ENCODE results near the gene ADCY4. TPM values are rescaled to one million over a fixed set of nuclear protein-coding genes. Genes with fewer than 3 reads are reported as not detected.

ADCY4 gene
- total and polyA plus RNA-seq, 2 donors (not counting 3 experiments of a cell fraction or from before 2014, with no cell fraction given), result 81.6 to 84.0 TPM

DNA sequence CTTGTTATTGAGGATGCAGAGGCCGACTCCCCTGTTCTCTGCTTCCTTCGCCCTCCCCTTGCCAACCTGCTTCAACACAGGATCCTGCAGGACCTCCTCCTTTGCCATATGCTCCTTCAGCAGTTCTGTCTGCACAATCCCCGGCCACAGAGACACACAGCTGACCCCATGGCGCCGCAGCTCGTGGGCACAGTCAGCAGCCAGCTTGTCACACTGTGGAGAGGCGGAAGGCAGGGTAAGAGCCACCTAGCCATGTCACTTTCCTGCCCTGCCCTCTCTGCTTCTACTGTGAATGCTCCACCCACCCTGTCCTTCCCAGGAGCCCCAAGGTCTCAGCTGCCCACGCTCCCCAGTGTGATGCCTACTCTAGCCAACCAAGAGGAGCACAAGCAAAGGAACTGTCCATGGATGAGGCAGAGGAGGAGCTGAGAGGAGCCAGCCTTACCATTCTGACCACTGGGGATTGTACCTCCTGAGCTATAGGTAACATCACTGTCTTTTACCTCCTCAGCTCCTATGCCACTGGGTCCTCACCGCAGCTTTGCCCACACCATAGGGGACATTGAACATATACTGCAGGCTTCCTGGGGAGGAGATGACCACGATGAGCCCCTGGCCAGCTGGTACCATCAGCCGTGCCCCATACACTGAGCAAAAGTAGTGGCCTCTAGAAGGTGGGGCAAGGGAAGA lies 42.6 kb downstream of the ADCY4 start:
- BruUV-seq (replicated peaks), result no TSS peak
- dilution Hi-C loops (cut with MboI; ENCODE audit: extremely low pct_ligation_motif_present, low sequenced_read_pairs) (no loop called here), intact Hi-C loops (cut with micrococcal nuclease) (no loop called here)
- Histone ChIP-seq H4K20me1 (replicated peaks; ENCODE audit: control insufficient read depth, extremely low read depth, insufficient read depth, low read length) (no peaks in the 10 kb centered on the region), H3K4me3 (replicated peaks in 1 of 3; ENCODE audit: insufficient read depth in 1 of 3, low read depth in 1 of 3, low read length in 3 of 3) (no peak overlapping the region), H3K36me3 (ENCODE audit: control insufficient read depth in 2 of 2, extremely low read depth in 1 of 2, insufficient read depth in 2 of 2, low read length in 2 of 2) (peaks cover 5 to 19% of the 10 kb centered on the region in 2 experiments), H3K27me3 (ENCODE audit: control insufficient read depth in 2 of 2, insufficient read depth in 2 of 2, low read length in 2 of 2) (no peaks in the 10 kb centered on the region), H3K9ac (replicated peaks; ENCODE audit: extremely low read depth, insufficient read depth, low read length) (no peak overlapping the region), H3K4me1 (ENCODE audit: control insufficient read depth, extremely low read depth, insufficient read depth, low read length) (peaks cover 8% of the 10 kb centered on the region), H3K9me3 (replicated peaks; ENCODE audit: control insufficient read depth, insufficient read depth, low read length) (no peaks in the 10 kb centered on the region), H3K79me2 (ENCODE audit: control insufficient read depth, insufficient read depth, low read length) (no peaks in the 10 kb centered on the region), H2AFZ (ENCODE audit: low read depth, low read length) (no peak overlapping the region), H3K9me1 (replicated peaks; ENCODE audit: control insufficient read depth, extremely low read depth, insufficient read depth, low read length) (no peaks in the 10 kb centered on the region), H3K27ac (ENCODE audit: insufficient read depth, low read depth, low read length) (no peak overlapping the region), H3K4me2 (ENCODE audit: insufficient read depth, low read length) (no peak overlapping the region)
- POLR2A ChIA-PET, result no interaction called here
- FAIRE-seq (no peak), DNase-seq (ENCODE audit: low read depth, low spot score) (no peak)
- CTCF ChIA-PET, result interaction anchor here (0.6 to 1.9 kb wide), 6 partner anchors 10 to 111 kb away, joined by 3 to 13 read pairs (median 4); partner anchors contain the start of genes CIDEB, MDP1 and TINF2
- TF ChIP-seq JUN (IDR thresholded peaks at IDR 0.05; ENCODE audit: borderline replicate concordance, insufficient read depth, insufficient read length, low read depth), result no peak
- no peak for TF ChIP-seq FOS (IDR thresholded peaks at IDR 0.05; ENCODE audit: borderline replicate concordance, insufficient read depth, low read length)
- TF ChIP-seq, protein P1, sequence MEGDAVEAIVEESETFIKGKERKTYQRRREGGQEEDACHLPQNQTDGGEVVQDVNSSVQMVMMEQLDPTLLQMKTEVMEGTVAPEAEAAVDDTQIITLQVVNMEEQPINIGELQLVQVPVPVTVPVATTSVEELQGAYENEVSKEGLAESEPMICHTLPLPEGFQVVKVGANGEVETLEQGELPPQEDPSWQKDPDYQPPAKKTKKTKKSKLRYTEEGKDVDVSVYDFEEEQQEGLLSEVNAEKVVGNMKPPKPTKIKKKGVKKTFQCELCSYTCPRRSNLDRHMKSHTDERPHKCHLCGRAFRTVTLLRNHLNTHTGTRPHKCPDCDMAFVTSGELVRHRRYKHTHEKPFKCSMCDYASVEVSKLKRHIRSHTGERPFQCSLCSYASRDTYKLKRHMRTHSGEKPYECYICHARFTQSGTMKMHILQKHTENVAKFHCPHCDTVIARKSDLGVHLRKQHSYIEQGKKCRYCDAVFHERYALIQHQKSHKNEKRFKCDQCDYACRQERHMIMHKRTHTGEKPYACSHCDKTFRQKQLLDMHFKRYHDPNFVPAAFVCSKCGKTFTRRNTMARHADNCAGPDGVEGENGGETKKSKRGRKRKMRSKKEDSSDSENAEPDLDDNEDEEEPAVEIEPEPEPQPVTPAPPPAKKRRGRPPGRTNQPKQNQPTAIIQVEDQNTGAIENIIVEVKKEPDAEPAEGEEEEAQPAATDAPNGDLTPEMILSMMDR (IDR thresholded peaks at IDR 0.05; ENCODE audit: extremely low read depth in 1 of 2, insufficient read depth in 1 of 2, low read depth in 1 of 2, low read length in 2 of 2), result no peak
- TF ChIP-seq, protein P2, sequence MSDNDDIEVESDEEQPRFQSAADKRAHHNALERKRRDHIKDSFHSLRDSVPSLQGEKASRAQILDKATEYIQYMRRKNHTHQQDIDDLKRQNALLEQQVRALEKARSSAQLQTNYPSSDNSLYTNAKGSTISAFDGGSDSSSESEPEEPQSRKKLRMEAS (IDR thresholded peaks at IDR 0.05; ENCODE audit: insufficient read depth, insufficient read length), result no peak
- no peak for TF ChIP-seq MYC (IDR thresholded peaks at IDR 0.05; ENCODE audit: low read depth, low read length)
- TF ChIP-seq GATA2 (IDR thresholded peaks at IDR 0.05; ENCODE audit: insufficient read depth, insufficient read length, low read depth, low read length), result no peak
